Omental fat pad (tissue), 4 donors: Measurements from ENCODE around the gene MYADM. TPM values are rescaled to one million over a fixed set of nuclear protein-coding genes. Genes with fewer than 3 reads are reported as not detected.

Source experiments
- ATAC-seq: fragments of 150-250 bp; one replicate; pipeline ENCODE4 v1.9.1; 2016; ENCODE audit warnings: mild to moderate bottlenecking, moderate library complexity; ENCODE audit not compliant: low FRiP score
- DNase-seq: peaks from one replicate; pipeline ENCODE4 v3.0.0-alpha.2; 2019; ENCODE audit warnings: low spot score
- CTCF ChIP-seq, 3 donors: fragments of 450-650 bp; IDR thresholded peaks; one replicate each; pipeline ENCODE4 v1.5.1; 2016 to 2017; ENCODE audit warnings: antibody characterized with exemption in 3 of 3, mild to moderate bottlenecking in 3 of 3, moderate library complexity in 2 of 3
- total RNA-seq, 4 donors: library from RNA; depleted of rRNA; stranded (reverse); fragments of >200 nt; gene quantifications; one replicate each; pipeline ENCODE4 v1.1.0, GENCODE V29; 2016

MYADM gene
- total RNA-seq, 4 donors from 2014 or later = 50.6 to 346 (median 97.8) TPM

DNA sequence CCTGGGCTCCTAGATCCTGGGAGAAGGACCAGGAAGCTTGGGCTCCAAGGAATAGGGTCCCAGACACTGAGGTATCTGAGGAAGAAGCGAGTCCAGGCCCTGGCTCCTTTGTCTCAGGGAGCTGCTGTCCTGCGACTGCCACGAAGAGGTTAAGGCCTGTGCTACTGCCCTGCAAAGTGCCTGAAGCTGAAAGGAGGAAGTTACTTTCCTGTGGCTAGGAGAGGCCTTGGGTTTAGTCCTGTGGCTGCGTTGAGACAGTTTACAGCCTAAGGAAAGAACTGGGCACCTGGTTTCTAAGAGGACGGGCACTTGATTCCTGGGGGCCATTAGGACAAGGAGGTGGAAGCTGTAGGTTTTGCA lies 2.8 kb downstream of the MYADM start:
- ATAC-seq (no peak), DNase-seq (no peak)
- TF ChIP-seq CTCF (IDR thresholded peaks at IDR 0.05) = no peak

DNA sequence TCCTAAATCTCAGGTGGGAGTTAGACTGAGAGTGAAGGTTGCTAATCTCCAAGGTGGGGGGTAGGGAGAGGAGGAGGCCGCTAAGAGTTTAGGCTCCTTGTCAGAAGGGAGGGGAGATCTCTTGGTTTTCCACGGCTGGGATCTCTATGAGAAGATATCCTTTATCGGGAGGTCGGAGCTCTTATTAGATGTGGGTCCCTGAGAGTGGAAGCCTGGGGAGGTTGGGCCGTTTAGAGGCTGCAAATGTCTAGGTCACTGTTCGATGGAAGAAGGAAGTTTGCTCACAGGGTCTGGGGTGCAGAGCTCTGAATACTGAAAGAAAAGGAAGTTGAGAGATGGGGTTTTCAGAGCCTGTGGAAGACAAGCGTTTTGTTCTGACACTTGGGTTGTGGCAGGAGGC lies 3.8 kb downstream of the MYADM start:
- no peak for TF ChIP-seq CTCF (IDR thresholded peaks at IDR 0.05)
- DNase-seq (no peak), ATAC-seq (no peak)

- no peak for TF ChIP-seq CTCF (IDR thresholded peaks at IDR 0.05)
- DNase-seq = no peak
- no peak for ATAC-seq
These were observed 5.1 kb downstream of the MYADM start for GRCh38 chr19:53872762-53873161.

DNA sequence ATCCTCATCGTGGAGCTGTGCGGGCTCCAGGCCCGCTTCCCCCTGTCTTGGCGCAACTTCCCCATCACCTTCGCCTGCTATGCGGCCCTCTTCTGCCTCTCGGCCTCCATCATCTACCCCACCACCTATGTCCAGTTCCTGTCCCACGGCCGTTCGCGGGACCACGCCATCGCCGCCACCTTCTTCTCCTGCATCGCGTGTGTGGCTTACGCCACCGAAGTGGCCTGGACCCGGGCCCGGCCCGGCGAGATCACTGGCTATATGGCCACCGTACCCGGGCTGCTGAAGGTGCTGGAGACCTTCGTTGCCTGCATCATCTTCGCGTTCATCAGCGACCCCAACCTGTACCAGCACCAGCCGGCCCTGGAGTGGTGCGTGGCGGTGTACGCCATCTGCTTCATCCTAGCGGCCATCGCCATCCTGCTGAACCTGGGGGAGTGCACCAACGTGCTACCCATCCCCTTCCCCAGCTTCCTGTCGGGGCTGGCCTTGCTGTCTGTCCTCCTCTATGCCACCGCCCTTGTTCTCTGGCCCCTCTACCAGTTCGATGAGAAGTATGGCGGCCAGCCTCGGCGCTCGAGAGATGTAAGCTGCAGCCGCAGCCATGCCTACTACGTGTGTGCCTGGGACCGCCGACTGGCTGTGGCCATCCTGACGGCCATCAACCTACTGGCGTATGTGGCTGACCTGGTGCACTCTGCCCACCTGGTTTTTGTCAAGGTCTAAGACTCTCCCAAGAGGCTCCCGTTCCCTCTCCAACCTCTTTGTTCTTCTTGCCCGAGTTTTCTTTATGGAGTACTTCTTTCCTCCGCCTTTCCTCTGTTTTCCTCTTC lies 6.3 kb downstream of the MYADM start:
- DNase-seq (no peak), ATAC-seq (no peak)

DNA sequence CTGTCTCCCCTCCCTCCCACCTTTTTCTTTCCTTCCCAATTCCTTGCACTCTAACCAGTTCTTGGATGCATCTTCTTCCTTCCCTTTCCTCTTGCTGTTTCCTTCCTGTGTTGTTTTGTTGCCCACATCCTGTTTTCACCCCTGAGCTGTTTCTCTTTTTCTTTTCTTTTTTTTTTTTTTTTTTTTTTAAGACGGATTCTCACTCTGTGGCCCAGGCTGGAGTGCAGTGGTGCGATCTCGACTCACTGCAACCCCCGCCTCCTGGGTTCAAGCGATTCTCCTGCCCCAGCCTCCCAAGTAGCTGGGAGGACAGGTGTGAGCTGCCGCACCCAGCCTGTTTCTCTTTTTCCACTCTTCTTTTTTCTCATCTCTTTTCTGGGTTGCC lies 6.9 kb downstream of the MYADM start:
- no peak for TF ChIP-seq CTCF (IDR thresholded peaks at IDR 0.05)
- DNase-seq = no peak
- no peak for ATAC-seq

More for the DNA sequence above, 6.3 kb downstream of the MYADM start:
- no peak for TF ChIP-seq CTCF (IDR thresholded peaks at IDR 0.05)

DNA sequence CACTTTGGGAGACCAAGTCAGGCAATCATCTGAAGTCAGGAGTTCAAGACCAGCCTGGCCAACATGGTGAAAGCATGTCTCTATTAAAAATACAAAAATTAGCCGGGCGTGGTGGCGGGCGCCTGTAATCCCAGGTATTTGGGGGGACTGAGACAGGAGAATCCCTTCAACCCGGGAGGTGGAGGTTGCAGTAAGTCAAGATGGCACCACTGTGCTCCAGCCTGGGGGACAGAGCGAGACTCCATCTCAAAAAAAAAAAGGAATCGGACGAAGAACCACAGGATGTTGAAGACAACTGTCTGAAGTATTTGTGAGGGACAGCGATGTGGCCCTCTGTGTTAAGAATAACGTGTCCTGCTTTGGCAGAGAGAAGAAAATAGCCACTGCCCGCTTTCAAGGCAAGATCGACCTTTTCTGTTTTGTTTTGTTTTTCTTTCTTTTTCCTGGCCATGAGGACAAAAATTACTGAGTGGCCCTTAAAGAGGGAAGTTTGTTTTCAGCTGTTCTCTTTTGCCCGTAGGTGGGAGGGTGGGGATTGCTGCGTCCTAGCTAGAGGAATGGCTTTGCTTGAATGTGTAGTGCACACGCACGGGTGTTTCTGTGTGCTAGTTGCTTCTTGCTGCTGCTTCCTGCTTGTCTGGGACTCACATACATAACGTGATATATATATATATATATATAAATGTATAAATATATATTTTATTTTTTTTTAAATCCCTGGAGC lies 8.1 kb downstream of the MYADM start:
- DNase-seq (no peak), ATAC-seq (no peak)
- no peak for TF ChIP-seq CTCF (IDR thresholded peaks at IDR 0.05)
